Nephron (organoid): Measurements from ENCODE around the gene PSMD12.

Experiments
- H3K27ac Mint-ChIP-seq, 3 experiments: 2 replicates each; pipeline ENCODE4 v1.8.0; 2020; ENCODE audit warnings: mixed read lengths in 3 of 3, mild to moderate bottlenecking in 2 of 3, moderate library complexity in 1 of 3
- H3K27me3 Mint-ChIP-seq: 2 replicates; pipeline ENCODE4 v1.8.0; 2021; ENCODE audit warnings: low read depth, mild to moderate bottlenecking, moderate library complexity, mixed read lengths
- H3K36me3 Mint-ChIP-seq: 2 replicates; pipeline ENCODE4 v1.8.0; 2020; ENCODE audit warnings: low read depth, mixed read lengths
- H3K4me1 Mint-ChIP-seq: 2 replicates; pipeline ENCODE4 v1.8.0; 2020; ENCODE audit warnings: mixed read lengths
- H3K4me3 Mint-ChIP-seq, 3 experiments: 2 replicates each; pipeline ENCODE4 v1.8.0; 2020; ENCODE audit warnings: mild to moderate bottlenecking in 3 of 3, mixed read lengths in 3 of 3, moderate library complexity in 2 of 3
- H3K9me3 Mint-ChIP-seq: 2 replicates; pipeline ENCODE4 v1.8.0; 2020; ENCODE audit warnings: mixed read lengths
- CTCF ChIP-seq, 3 experiments: fragments of 200-600 bp; sonication (generic); IDR thresholded peaks; one replicate each; pipeline ENCODE4 v1.5.0; 2021; ENCODE audit warnings: antibody characterized with exemption in 3 of 3; ENCODE audit not compliant: unreplicated experiment in 3 of 3

PSMD12 gene

GRCh38 chr17:67366193-67367157 lies at the start of gene PSMD12:
PSMD12 (minus strand) TSS chr17:67366577; CDS start chr17:67366519, 58 bp downstream.
- H3K4me3 Mint-ChIP-seq, result peak within 1 kb of the TSS; percentile 89 to 97 (median 95)
- peaks cover 8% of the 10 kb centered on the region for H3K36me3 Mint-ChIP-seq
- TF ChIP-seq CTCF (IDR thresholded peaks at IDR 0.05; ENCODE audit: unreplicated experiment in 3 of 3), result no peak
- peaks cover 40% of the 10 kb centered on the region for H3K4me1 Mint-ChIP-seq
- H3K27me3 Mint-ChIP-seq, result no peaks in the 10 kb centered on the region
- H3K9me3 Mint-ChIP-seq, result no peaks in the 10 kb centered on the region
- peak within 1 kb of the TSS; percentile 66 to 98 (median 95) for H3K27ac Mint-ChIP-seq

- Mint-ChIP-seq H3K4me3 (no peak overlapping the region), H3K4me1 (no peaks in the 10 kb centered on the region), H3K27ac (no peak overlapping the region), H3K27me3 (no peaks in the 10 kb centered on the region), H3K9me3 (peaks cover 4% of the 10 kb centered on the region), H3K36me3 (no peaks in the 10 kb centered on the region)
- TF ChIP-seq CTCF (IDR thresholded peaks at IDR 0.05; ENCODE audit: unreplicated experiment in 3 of 3), result no peak
Observed at GRCh38 chr17:67415291-67415690, 48.9 kb upstream of the PSMD12 start.

DNA sequence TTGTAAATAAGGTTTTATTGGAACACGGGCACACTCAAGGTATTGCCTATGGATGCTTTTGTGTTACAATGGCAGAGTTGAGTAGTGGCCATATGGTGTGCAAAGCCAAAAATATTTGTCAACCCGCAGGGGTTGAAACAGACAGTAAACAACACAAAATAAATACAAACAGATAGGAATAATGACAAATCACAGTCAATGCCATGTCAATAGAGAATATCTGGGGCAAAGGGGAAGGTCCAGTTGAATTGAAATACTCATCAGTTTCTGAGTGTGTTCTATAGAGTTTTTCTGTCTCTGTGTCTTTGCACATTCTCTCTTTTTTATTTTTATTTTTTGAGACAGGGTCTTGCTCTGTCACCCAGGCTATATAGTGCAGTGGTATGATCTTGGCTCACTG lies 48.2 kb upstream of the PSMD12 start:
- Mint-ChIP-seq H3K27me3 (no peaks in the 10 kb centered on the region), H3K4me3 (no peak overlapping the region), H3K36me3 (peaks cover 3% of the 10 kb centered on the region), H3K27ac (no peak overlapping the region), H3K4me1 (no peaks in the 10 kb centered on the region), H3K9me3 (peaks cover 7% of the 10 kb centered on the region)
- TF ChIP-seq CTCF (IDR thresholded peaks at IDR 0.05; ENCODE audit: unreplicated experiment in 3 of 3), result no peak

DNA sequence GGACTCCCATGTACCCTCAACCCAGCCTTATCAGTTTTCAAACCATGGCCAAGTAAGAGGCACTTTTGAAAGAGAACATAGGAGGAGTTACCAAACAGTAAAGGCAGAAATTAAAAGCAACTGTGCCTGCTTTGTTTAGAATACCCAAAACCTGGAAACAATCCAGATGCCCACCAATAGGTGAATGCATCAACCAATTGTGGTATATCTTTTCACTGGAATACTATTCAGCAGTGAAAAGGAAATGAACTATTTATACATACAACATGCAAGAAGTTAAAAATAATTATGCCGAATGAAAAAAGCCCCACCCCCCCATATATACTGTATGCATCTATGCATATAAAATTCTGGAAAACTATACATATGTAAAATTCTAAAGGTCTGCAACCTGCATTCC lies 47.8 kb upstream of the PSMD12 start:
- Mint-ChIP-seq H3K4me1 (no peaks in the 10 kb centered on the region), H3K9me3 (peaks cover 7% of the 10 kb centered on the region), H3K36me3 (peaks cover 3% of the 10 kb centered on the region), H3K27ac (no peak overlapping the region), H3K4me3 (no peak overlapping the region), H3K27me3 (no peaks in the 10 kb centered on the region)
- no peak for TF ChIP-seq CTCF (IDR thresholded peaks at IDR 0.05; ENCODE audit: unreplicated experiment in 3 of 3)

- H3K36me3 Mint-ChIP-seq, result peaks cover 8% of the 10 kb centered on the region
- TF ChIP-seq CTCF (IDR thresholded peaks at IDR 0.05; ENCODE audit: unreplicated experiment in 3 of 3), result no peak
- H3K9me3 Mint-ChIP-seq, result peaks cover 9% of the 10 kb centered on the region
- H3K27me3 Mint-ChIP-seq, result no peaks in the 10 kb centered on the region
- H3K27ac Mint-ChIP-seq, result no peak overlapping the region
- H3K4me1 Mint-ChIP-seq, result no peaks in the 10 kb centered on the region
- no peak overlapping the region for H3K4me3 Mint-ChIP-seq
Observed at GRCh38 chr17:67413388-67413787, 47.0 kb upstream of the PSMD12 start.

GRCh38 chr17:67412941-67413340 lies 46.6 kb upstream of the PSMD12 start:
- Mint-ChIP-seq H3K36me3 (peaks cover 8% of the 10 kb centered on the region), H3K4me1 (no peaks in the 10 kb centered on the region), H3K27me3 (no peaks in the 10 kb centered on the region), H3K27ac (no peak overlapping the region), H3K9me3 (peaks cover 9% of the 10 kb centered on the region), H3K4me3 (no peak overlapping the region)
- TF ChIP-seq CTCF (IDR thresholded peaks at IDR 0.05; ENCODE audit: unreplicated experiment in 3 of 3), result no peak
